Measurements from ENCODE around the gene TRIM17.

Gene TRIM17

GRCh38 chr1:228383773-228384172 is 32.9 kb downstream of the TRIM17 start:
- no peak for TF ChIP-seq CTCF (IDR thresholded peaks at IDR 0.05; ENCODE audit: low read depth, low read length, missing control alignments)
- Histone ChIP-seq H3K27me3 (replicated peaks) (no peaks in the 10 kb centered on the region), H3K27ac (no peak overlapping the region), H3K36me3 (replicated peaks) (no peaks in the 10 kb centered on the region), H3K4me3 (ENCODE audit: low read depth, low read length) (no peak overlapping the region)
- DNase-seq, result no peak
- in situ Hi-C loops (cut with HindIII; ENCODE audit: low pct_ligation_motif_present, low sequenced_read_pairs), result no loop called here

- no peak for DNase-seq
- in situ Hi-C loops (cut with HindIII; ENCODE audit: low pct_ligation_motif_present, low sequenced_read_pairs), result no loop called here
- TF ChIP-seq CTCF (IDR thresholded peaks at IDR 0.05; ENCODE audit: low read depth, low read length, missing control alignments), result no peak
- no peaks in the 10 kb centered on the region for H3K27me3 ChIP-seq (replicated peaks)
- no peak overlapping the region for H3K27ac ChIP-seq
- H3K36me3 ChIP-seq (replicated peaks), result no peaks in the 10 kb centered on the region
- H3K4me3 ChIP-seq (ENCODE audit: low read depth, low read length), result no peak overlapping the region
These were observed 35.3 kb downstream of the TRIM17 start for GRCh38 chr1:228381356-228381755.

- in situ Hi-C loops (cut with HindIII; ENCODE audit: low pct_ligation_motif_present, low sequenced_read_pairs), result no loop called here
- no peaks in the 10 kb centered on the region for H3K27me3 ChIP-seq (replicated peaks)
- no peak overlapping the region for H3K4me3 ChIP-seq (ENCODE audit: low read depth, low read length)
- TF ChIP-seq CTCF (IDR thresholded peaks at IDR 0.05; ENCODE audit: low read depth, low read length, missing control alignments), result no peak
- H3K27ac ChIP-seq, result no peak overlapping the region
- no peaks in the 10 kb centered on the region for H3K36me3 ChIP-seq (replicated peaks)
- no peak for DNase-seq
These were observed 37.0 kb downstream of the TRIM17 start for GRCh38 chr1:228379666-228380065.

GRCh38 chr1:228378873-228379460 is 37.7 kb downstream of the TRIM17 start:
- TF ChIP-seq CTCF (IDR thresholded peaks at IDR 0.05; ENCODE audit: low read depth, low read length, missing control alignments), result no peak

GRCh38 chr1:228378090-228378872 is 38.4 kb downstream of the TRIM17 start:
- Histone ChIP-seq H3K27ac (no peak overlapping the region), H3K4me3 (ENCODE audit: low read depth, low read length) (peak overlapping the region; percentile 62), H3K27me3 (replicated peaks) (no peaks in the 10 kb centered on the region), H3K36me3 (replicated peaks) (no peaks in the 10 kb centered on the region)
- peak; percentile 56 for DNase-seq
- in situ Hi-C loops (cut with HindIII; ENCODE audit: low pct_ligation_motif_present, low sequenced_read_pairs), result no loop called here
- TF ChIP-seq CTCF (IDR thresholded peaks at IDR 0.05; ENCODE audit: low read depth, low read length, missing control alignments), result peak; percentile 72

More at GRCh38 chr1:228378873-228379460, 37.7 kb downstream of the TRIM17 start:
- DNase-seq, result peak; percentile 7
- Histone ChIP-seq H3K27ac (no peak overlapping the region), H3K36me3 (replicated peaks) (no peaks in the 10 kb centered on the region), H3K4me3 (ENCODE audit: low read depth, low read length) (peak overlapping the region; percentile 62), H3K27me3 (replicated peaks) (no peaks in the 10 kb centered on the region)
- in situ Hi-C loops (cut with HindIII; ENCODE audit: low pct_ligation_motif_present, low sequenced_read_pairs), result no loop called here
